Muscle of back (tissue), 13 donors: ENCODE results near the gene IL9R. TPM values are rescaled to one million over a fixed set of nuclear protein-coding genes. Genes with fewer than 3 reads are reported as not detected.
"Not testable (repeated sequence)": the region's sequence is repeated elsewhere in the genome, so short reads cannot be mapped to it uniquely, and the experiment has no call there.

ENCODE experiments used
- DNase-seq, 3 donors: peaks; one replicate each; pipeline versions ENCODE4 v3.0.0 to v3.0.0-alpha.2; 2013
- long read RNA-seq, 9 donors: transcript quantifications; one replicate each; lab custom pipeline, GENCODE V29; 2026
- polyA plus RNA-seq, 10 donors: library from polyadenylated mRNA; unstranded; fragments of 120-200 nt; gene quantifications; one replicate each; pipeline ENCODE4 v1.2.1, GENCODE V29; 2013; ENCODE audit not compliant: insufficient read length in 10 of 10

The IL9R gene
- polyA plus RNA-seq = under 1 TPM in 2 of 10 donors, not detected in 8; 0.07 to 0.38 TPM
- long read RNA-seq, donor 1 = 0 reads
- long read RNA-seq, donor 2 = 0 reads
- long read RNA-seq, donor 3 = 0 reads
- long read RNA-seq, donor 4 = 0 reads
- long read RNA-seq, donor 5 = 0 reads
- long read RNA-seq, donor 6 = 0 reads
- long read RNA-seq, donor 7 = 0 reads
- long read RNA-seq, donor 8 = 0 reads
- long read RNA-seq, donor 9 = 0 reads

DNA sequence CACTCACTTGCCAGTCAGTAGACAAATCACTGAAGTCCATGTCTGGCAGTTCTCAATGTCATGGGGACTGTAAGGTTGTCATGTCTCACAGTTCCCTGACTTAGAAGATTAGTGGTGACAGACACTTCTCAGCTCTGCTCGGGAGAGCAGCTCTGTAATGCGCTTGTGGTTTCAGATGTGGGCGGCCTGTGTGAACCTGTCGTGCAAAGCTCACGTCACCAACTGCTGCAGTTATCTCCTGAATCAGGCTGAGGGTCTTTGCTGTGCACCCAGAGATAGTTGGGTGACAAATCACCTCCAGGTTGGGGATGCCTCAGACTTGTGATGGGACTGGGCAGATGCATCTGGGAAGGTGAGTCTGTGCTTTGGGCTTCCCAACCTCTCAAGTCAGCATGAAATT, at the start of gene IL9R:
IL9R (plus strand) TSS at position 261 of the 400 bp plus-strand sequence; CDS start at position 325, 64 bp downstream.
- DNase-seq = no peak

- no peak for DNase-seq
Observed at GRCh38 chrX:155949098-155949497, 48.4 kb upstream of the IL9R start.

DNA sequence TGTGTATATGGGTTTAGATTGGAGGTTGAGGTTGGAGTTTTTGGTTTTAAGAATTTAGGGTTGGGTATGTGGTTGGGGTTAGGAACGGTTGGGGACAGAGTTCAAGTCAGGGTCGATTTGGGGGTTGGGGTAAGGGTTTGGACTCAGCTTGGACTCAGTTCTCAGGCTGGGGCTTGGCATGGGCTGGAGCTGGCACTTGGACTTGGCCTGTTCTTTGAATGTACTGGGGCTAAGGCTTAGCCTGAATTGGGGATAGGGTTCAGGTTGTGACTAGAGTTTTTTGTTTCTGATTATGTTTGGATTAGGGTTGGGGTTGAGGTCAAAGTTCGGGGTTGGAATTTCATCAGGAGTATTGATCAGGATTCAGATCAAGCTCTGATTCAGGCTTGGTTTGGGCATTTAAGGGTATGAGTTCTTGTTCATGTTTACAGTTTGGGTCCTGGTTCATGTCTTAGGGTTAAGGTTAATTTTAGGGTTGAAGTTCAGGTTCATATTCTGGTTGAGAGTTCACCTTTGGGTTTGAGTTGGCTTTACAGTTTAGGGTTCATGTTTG, 46.2 kb upstream of the IL9R start:
- DNase-seq = no peak

DNA sequence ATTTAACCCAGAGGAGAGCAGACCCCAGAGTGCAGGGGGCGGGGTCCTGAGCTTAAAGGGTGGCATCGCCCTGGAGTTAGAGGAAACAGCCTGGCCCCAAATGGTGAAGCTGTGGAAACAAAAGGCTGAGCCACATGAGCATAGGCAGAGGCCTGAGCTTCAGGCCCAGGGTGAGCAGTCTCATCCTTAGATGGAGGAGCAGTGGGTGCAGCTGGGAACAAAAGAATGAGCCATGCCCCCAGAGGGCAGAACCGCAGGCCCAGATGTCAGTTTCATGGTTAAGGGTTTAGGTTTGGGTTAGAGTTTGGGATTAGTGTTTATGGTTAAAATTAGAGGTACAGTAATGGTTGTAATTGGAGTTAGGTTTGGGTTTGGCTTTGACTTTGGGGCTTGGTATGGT, 44.4 kb upstream of the IL9R start:
- no peak for DNase-seq

DNA sequence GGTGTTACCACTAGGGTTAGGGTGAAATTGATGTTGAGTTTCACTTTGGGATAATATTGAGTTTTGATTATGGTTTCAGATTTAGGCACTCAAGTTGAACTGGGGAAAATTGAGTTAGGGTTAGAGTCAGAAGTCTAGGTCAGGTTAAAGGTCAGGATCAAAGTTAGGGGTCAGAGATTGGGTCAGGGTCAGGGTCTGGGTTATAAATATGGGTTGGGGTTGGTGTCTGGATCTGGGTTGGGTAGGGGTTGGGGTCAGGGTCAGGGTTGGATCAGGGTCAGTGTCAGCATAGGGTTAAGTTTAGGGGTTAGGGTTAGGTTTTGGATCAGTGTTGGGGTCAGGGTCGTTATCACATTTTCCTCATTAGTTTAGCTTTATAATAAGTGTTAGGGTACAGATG, 42.7 kb upstream of the IL9R start:
- DNase-seq = no peak

DNA sequence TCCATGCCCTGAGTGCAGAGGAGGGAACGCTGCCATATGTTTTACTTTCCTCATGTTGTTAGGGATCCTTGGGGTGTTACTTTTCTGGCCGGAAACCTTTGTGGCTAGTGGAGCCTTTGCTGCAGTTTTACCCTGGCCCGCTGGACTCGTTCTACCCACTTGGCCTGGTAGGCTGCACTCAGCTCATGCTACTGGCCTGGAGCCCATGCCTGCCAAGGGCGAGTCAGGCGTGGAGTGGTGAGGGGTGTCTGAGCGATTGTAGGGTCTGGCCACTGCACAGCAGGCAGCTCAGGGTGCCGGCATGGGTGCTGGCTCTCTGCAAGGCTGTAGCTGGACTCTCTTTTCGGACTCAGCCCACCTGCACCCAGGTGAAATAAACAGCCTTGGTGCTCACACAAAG, 41.4 kb upstream of the IL9R start:
- DNase-seq = peak in 1 of 3 donors; percentile 2

- no peak for DNase-seq
Observed at GRCh38 chrX:155956649-155957048, 40.8 kb upstream of the IL9R start.

GRCh38 chrX:155957843-155958242, 39.7 kb upstream of the IL9R start:
- no peak for DNase-seq

DNA sequence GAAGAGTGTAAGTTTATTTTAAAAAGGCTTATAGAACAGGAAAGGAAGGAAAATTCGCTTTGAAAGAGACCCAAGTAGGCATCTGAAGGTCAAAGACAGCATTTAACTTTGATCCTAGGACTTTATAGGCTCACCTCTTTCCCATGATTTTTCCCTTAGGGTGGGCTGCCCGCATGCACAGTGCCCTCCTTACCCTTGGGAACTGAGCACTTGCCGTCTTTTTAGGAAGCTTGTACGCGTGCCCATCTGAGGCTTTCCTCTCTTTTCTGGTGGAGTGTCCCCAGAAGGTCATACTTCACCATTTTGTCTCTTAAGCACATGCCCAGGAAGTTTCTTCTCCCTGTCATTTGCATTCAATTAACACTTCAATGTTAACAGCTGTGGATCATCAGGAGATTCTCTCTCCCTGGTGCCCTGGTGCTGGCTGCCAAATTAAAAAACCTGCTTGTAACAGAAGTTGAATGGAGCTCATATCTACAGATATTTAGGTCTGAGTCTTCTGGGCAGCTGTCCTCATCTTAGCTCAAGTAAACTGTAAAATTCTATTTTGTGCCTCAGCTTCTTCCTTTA, 38.4 kb upstream of the IL9R start:
- DNase-seq = no peak

GRCh38 chrX:155962906-155963305, 34.6 kb upstream of the IL9R start:
- DNase-seq = no peak

GRCh38 chrX:155966876-155967275, 30.6 kb upstream of the IL9R start:
- DNase-seq = no peak

GRCh38 chrX:155967653-155968325, 29.7 kb upstream of the IL9R start:
- no peak for DNase-seq

DNA sequence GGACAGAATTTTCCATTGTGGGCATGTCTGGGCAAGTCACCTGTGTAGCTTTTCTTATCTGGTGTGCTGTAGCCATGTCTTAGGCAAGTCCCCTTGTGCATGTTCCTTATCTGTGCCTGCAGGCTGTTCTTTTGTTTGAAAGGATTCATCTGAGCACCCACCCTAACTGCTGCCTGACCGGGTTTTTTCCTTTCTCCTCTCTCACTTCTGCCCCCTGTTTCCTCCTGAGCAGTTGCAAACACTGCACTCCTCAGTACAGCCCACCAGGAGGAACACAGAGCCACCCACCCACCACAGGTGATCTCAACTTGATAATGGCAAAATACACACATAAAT, 29.2 kb upstream of the IL9R start:
- DNase-seq = no peak

- no peak for DNase-seq
Observed at GRCh38 chrX:155968791-155969190, 28.7 kb upstream of the IL9R start.

- DNase-seq = not testable (repeated sequence)
Observed at GRCh38 chrX:155971658-155972057, 25.8 kb upstream of the IL9R start.

GRCh38 chrX:155972241-155972640, 25.3 kb upstream of the IL9R start:
- DNase-seq = not testable (repeated sequence)

DNA sequence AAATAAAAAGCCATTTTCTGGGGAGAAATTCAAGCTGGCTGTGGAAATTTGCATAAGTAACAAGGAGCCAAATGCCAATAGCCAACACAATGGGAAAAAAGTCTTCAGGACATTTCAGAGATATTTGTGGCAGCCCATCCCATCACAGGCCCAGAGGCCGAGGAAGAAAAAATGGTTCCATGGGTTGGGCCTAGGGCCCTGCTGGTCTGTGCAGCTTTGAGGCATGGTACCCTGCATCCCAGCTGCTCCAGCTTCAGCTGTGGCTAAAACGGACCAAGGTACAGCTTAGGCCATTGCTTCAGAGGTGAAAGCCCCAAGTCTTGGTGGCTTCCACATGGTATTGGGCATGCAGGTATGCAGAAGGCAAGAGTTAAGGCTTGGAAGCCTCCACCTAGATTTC, 14.2 kb upstream of the IL9R start:
- no peak for DNase-seq

DNA sequence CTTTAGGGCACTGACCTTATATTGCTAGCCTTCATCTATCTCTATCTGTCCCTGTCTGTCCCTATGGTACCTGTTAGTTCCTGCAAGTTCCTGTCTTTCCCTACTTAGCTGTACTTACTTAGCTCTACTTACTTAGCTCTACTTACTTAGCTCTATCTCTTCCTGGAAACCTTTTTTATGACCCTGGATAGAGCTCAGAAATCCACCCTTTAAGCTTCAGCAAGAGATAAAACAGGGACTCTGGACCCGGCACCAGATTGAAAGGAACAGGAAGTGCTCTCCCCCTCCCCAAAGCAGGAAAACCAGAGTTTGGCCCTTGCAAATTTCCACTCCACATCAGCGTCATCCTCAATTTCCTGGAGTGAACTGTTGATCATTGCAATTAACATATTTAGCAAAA, 12.3 kb upstream of the IL9R start:
- DNase-seq = no peak

DNA sequence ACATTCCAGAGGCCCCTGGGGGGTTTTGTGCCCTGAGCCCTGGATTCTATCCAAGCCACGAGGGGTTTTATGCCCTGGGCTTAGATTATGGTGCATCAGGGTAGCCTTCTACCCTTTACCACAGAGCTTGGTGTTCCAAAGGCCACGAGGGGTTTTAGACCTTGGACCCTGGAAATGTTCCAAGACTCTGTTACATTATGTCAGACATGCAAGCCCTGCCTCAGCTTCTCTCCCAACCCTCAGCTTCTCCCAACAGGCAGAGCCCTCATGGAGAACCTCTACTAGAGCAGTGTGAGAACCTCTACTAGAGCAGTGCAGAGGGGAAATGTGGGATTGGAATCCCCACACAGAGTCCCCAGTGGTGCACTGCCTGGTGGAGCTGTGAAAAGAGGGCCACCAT, 10.5 kb upstream of the IL9R start:
- not testable (repeated sequence) for DNase-seq

GRCh38 chrX:155988859-155989258, 8.6 kb upstream of the IL9R start:
- no peak for DNase-seq

GRCh38 chrX:155993421-155993820, 4.1 kb upstream of the IL9R start:
- DNase-seq = no peak

GRCh38 chrX:155995321-155995875, 2.1 kb upstream of the IL9R start:
- no peak for DNase-seq

GRCh38 chrX:155998116-155998515, 620 bp downstream of the IL9R start:
- no peak for DNase-seq
